SK-N-DZ (cell line): ENCODE measurements around the gene P2RY12.

Experiments
- DNase-seq: peaks from one replicate; pipeline ENCODE4 v3.0.0-alpha.2; 2015; ENCODE audit warnings: low spot score

The P2RY12 gene

DNA sequence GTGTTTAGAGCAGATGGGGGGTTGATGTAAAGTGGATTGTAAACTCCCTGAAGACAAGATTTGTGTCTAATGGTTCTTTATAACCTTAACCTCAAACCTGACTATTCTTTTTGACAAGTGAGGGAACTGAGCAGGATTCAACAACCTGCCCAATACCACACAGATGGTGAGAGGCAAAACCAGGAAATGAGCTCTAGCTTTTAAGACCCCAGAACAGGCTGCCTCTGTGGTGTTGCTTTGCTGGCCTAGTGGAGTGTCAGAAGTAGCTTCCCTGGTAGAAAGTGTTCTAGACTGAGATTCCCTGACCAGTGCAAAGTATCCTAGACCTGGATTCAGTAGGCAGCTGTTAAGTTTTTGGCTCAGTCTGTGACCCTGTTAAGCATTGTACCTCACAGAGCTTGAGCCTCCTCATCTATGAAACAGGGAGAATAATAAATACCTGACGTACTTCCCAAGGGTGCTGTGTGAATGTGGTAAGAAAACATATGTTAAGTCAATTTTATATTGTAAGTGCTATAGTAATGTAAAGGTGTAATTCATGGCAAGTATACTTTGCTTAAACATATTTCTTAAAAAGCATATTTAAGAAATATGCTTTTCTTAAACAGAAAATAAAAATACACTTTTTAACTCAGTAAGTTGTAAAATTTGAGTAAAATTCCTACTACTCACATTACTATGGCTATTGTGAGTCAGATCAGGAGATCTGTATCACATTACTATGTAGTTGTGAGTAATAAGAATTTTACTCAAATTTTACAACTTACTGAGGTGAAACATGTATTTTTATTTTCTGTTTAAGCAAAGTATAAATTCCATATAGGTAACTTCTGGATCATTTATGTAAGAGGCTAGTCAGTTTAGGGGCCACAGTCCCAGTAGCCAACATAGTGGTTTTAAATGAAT, 76.7 kb downstream of the P2RY12 start:
- no peak for DNase-seq

GRCh38 chr3:151307131-151307530, 77.4 kb downstream of the P2RY12 start:
- DNase-seq = no peak

- no peak for DNase-seq
Measured at GRCh38 chr3:151306168-151306810, 78.3 kb downstream of the P2RY12 start.

GRCh38 chr3:151305775-151306151, 78.8 kb downstream of the P2RY12 start:
- no peak for DNase-seq

DNA sequence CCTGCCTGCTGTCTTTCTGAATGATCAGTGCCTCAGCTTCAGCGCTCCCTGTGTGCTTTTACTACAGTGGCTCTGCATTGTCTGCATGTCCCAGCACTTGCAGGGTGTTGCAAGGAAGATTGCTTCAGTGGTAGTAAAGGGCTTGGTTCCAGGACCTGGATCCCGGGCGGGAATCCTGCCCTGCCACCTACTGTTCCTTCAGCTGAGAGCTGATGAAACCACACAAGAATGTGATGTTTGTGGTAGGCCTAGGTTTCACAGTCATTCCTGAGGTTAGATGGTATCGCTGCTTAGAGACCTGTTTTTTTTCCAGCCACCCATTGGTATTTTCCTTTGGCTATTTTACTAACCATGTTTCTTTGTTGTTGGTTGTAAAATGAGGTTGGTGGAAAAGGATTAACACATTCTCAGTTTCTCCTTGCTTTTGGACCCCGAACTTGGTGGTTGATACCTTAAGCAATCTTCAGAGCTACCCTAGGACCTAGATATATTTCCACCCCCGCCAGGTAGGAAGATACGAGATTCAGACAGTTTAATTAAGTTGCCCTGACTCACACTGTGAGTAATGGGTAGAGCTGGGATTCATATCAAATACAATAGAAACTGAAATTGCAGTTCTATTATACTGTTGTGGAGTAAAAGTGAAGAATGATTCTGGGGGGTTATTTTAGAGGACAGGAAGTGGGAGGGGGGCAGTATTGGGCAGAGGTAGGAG, 79.3 kb downstream of the P2RY12 start:
- DNase-seq = no peak

DNA sequence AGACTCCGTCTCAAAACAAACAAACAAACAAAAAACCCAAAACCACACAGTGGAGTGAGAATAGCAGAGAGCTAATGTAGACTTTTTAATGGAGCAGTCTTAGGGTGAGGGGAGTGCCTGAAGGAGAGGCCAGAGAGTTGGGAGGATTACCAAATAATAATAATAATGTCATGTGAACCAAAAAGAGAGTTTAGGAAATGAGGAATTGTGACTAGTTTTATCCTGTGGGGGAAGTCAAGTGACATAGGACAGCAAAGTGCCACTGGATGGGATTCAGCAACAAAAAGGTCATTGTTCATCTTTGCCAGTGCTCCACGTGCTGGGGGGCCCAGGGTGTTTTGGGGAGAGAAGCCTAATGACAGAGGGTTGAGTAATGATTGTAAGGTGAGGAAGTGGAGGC, 80.8 kb downstream of the P2RY12 start:
- DNase-seq = no peak

- DNase-seq = no peak
Measured at GRCh38 chr3:151301787-151302186, 82.8 kb downstream of the P2RY12 start.

DNA sequence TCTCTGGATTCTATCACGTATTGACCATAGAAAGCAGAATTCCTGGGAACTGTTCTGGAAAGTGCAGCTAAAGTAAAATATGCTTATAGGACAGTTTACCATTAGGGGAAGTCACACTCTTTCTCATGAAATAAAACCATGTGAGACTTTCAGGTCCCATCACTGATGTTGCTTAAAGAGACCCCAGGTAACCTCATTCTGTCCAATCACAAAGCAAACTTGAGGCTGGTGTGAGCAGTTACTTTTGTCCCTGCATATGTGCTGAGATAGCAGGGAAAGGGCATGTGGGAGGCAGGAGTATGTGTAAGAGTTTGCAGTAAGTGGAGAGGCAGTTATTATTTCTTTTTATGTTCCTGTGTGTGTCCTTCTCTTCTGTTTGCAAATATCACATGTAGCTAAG, 84.0 kb downstream of the P2RY12 start:
- DNase-seq = no peak

- no peak for DNase-seq
Measured at GRCh38 chr3:151299006-151299405, 85.5 kb downstream of the P2RY12 start.

DNA sequence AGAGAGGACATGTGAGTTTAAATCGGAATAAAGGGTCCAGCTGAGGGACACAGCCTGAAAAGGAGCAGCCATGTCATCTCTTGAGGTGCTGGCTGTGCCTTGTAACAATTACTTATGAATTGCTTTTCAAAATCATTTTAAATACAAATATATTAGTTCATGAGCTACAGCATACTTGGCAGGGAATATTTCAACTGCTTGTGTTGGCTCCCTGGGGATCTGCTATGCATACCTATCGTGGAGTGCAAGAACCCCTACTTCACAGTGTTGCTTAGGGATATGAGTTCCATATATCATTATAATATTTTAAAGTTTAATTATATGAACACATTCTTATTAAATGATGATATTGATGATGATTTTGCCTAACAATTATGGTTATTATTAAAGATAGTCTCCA, 87.1 kb downstream of the P2RY12 start:
- no peak for DNase-seq

DNA sequence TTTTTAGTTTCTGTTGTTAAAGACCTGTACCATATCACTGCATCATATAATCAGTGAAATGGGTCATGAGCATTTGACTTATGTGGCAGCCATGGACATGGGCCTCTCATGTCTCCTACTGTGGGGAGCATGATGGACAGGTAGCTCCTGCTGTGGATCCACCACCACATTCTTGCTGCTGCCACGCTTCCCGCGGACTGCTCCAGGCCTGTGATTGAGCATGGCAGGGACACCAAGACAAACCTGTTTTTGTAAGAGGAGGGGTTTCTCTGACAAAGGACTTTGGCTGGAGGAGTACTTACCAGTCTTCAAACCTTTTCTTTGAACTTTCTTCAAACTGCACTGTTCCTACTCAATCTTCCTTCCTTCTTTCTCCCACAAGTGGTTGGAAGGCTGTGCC, 88.3 kb downstream of the P2RY12 start:
- no peak for DNase-seq

- no peak for DNase-seq
Measured at GRCh38 chr3:151293127-151293526, 91.4 kb downstream of the P2RY12 start.

GRCh38 chr3:151290673-151291072, 93.9 kb downstream of the P2RY12 start:
- DNase-seq = no peak

DNA sequence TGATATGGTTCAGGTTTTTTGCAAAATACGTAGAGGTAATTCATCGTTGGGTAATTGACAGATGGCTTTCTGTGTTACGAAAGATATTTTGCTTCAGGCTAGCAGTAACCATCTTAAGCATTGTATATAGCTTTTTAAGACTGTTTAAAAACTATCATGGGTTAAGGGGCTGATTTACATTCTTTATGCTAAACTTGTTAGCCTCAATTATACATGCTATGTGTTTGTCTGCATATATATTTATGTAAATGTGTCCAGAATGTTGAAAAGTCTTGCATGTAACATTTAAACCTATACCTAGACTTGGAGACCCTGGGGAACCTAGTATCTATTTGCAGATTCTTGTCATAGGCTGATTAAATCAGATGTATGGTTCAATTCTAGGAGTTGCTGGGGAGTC, 95.1 kb downstream of the P2RY12 start:
- no peak for DNase-seq
